ENCODE results near the gene DCAF5. TPM values are rescaled to one million over a fixed set of nuclear protein-coding genes. Genes with fewer than 3 reads are reported as not detected.
A peak's percentile ranks its signal among the peaks of the same experiment; 100 is the strongest.

Gene DCAF5
- total RNA-seq, 1 experiment from 2014 or later, result 45.5 TPM

DNA sequence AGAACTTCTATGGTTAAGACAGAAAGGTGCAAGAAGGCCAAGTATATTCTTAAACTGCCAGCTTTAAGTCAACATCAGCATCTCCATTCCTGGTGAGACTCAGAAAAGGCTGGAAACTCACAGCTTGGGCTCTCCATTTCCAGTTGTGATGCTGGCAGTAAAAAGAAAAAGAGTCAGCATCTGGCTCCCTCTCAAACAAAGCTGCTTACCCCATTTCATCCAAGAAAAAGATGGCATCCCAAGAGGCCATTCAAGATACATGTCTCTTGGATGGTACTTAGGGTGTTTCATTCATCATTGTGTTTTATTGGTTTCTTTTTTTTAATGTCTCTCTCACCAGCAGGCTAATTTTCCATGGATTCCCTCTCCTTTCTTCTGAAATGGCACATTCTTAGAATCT is 61.9 kb downstream of the DCAF5 start:
- Histone ChIP-seq H3K4me2 (ENCODE audit: low read depth, low read length, poor library complexity, severe bottlenecking) (no peak overlapping the region), H3K9ac (ENCODE audit: low read length) (no peak overlapping the region), H4K20me1 (ENCODE audit: insufficient read depth, low read depth, low read length) (no peaks in the 10 kb centered on the region), H3K9me2 (replicated peaks; ENCODE audit: insufficient read depth, low read length) (no peaks in the 10 kb centered on the region), H3K9me3 (ENCODE audit: low read length) (no peaks in the 10 kb centered on the region), H3K79me2 (ENCODE audit: low read length) (peaks cover 9% of the 10 kb centered on the region; the same call in 1 of the 2 replicates), H3K36me3 (ENCODE audit: insufficient read depth, low read length) (peaks cover 16% of the 10 kb centered on the region; the same call in 1 of the 2 replicates), H3K27me3 (ENCODE audit: low read length) (no peaks in the 10 kb centered on the region), H3K27ac (ENCODE audit: low read length) (no peak overlapping the region), H3K4me1 (ENCODE audit: low read length) (no peaks in the 10 kb centered on the region), H2AFZ (ENCODE audit: low read length) (no peak overlapping the region), H3K4me3 (ENCODE audit: low read length) (no peak overlapping the region)
- DNase-seq, result no peak

DNA sequence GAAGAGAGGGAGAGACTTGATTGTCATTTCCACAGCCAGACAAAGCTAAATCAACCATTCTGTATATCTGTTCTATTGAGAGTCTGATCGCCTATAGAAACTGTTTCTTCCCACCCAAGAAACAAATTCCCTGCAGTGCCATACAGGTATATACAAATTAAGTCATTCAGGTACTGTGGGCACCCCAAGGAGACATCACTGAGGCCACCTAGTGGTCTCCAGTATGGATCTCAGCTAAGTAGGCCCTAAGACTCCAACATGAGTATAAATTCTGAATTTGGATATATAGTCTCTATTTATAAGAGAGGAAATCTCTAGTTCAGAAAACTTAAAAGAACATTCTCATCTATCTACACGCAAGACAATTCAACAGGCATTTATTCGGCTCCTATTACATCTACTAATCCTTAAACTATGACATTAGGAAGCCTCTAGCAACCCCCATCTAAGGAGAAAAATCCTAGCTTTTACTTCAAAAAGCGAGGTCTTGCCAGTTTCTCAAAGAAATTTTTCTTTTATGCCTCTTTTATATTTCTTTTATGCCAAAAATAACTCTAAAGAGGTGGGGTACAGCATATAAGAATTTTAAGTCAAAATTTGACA is 62.6 kb downstream of the DCAF5 start:
- H4K20me1 ChIP-seq (ENCODE audit: insufficient read depth, low read depth, low read length), result no peaks in the 10 kb centered on the region
- H3K4me1 ChIP-seq (ENCODE audit: low read length), result no peaks in the 10 kb centered on the region
- no peak overlapping the region for H3K9ac ChIP-seq (ENCODE audit: low read length)
- H3K9me2 ChIP-seq (replicated peaks; ENCODE audit: insufficient read depth, low read length), result no peaks in the 10 kb centered on the region
- no peak overlapping the region for H3K27ac ChIP-seq (ENCODE audit: low read length)
- H3K79me2 ChIP-seq (ENCODE audit: low read length), result 0 out of 2 replicates have a peak, but pooled peaks cover 8% of the 10 kb centered on the region
- no peaks in the 10 kb centered on the region for H3K9me3 ChIP-seq (ENCODE audit: low read length)
- H3K27me3 ChIP-seq (ENCODE audit: low read length), result no peaks in the 10 kb centered on the region
- no peak overlapping the region for H3K4me3 ChIP-seq (ENCODE audit: low read length)
- no peak overlapping the region for H2AFZ ChIP-seq (ENCODE audit: low read length)
- peak; percentile 75 for DNase-seq
- no peak overlapping the region for H3K4me2 ChIP-seq (ENCODE audit: low read depth, low read length, poor library complexity, severe bottlenecking)
- H3K36me3 ChIP-seq (ENCODE audit: insufficient read depth, low read length), result peaks cover 16% of the 10 kb centered on the region; the same call in 1 of the 2 replicates

DNA sequence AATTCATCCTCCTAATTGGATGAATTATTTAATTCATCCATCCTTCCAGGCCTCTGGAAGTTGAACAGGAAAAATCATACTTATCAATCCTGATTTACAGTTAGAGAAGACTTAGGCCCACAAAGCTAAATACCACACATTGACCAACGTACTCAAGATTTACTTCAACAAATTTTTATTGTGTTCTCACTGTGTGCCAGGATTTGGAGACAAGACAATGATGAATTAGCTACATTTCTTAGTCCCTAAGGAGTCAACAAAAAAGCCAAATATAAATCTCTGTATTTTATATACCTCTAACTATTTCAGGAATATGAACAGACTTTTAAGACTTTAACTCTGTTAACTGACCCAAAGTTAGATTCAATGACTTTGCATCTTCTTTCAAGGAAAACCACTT is 63.9 kb downstream of the DCAF5 start:
- H3K36me3 ChIP-seq (ENCODE audit: insufficient read depth, low read length), result peaks cover 16% of the 10 kb centered on the region; the same call in 1 of the 2 replicates
- H3K4me1 ChIP-seq (ENCODE audit: low read length), result no peaks in the 10 kb centered on the region
- H3K9me3 ChIP-seq (ENCODE audit: low read length), result no peaks in the 10 kb centered on the region
- no peak overlapping the region for H3K4me2 ChIP-seq (ENCODE audit: low read depth, low read length, poor library complexity, severe bottlenecking)
- H4K20me1 ChIP-seq (ENCODE audit: insufficient read depth, low read depth, low read length), result no peaks in the 10 kb centered on the region
- no peak overlapping the region for H3K4me3 ChIP-seq (ENCODE audit: low read length)
- H3K79me2 ChIP-seq (ENCODE audit: low read length), result 0 out of 2 replicates have a peak, but pooled peaks cover 4% of the 10 kb centered on the region
- H2AFZ ChIP-seq (ENCODE audit: low read length), result no peak overlapping the region
- H3K27me3 ChIP-seq (ENCODE audit: low read length), result no peaks in the 10 kb centered on the region
- no peaks in the 10 kb centered on the region for H3K9me2 ChIP-seq (replicated peaks; ENCODE audit: insufficient read depth, low read length)
- H3K9ac ChIP-seq (ENCODE audit: low read length), result no peak overlapping the region
- no peak for DNase-seq
- H3K27ac ChIP-seq (ENCODE audit: low read length), result no peak overlapping the region

DNA sequence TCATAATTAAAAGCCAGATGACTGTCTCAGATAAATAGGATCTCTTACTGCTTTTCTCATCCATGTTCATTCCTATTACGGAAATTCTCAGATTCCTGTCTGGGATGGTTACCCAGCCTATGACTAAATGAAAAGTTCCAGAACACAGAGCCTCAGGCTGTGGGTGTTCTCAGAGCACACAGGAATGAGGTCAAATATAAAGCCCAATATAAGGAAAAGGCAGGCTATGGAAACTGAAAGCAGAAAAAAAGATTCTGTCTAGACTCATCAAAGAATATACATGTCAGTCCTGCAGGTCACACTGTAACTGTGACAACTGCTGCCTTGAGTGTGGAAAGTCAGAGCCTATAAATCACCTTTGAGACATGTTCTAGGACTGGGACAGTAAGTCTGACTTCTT is 64.3 kb downstream of the DCAF5 start:
- Histone ChIP-seq H3K4me2 (ENCODE audit: low read depth, low read length, poor library complexity, severe bottlenecking) (no peak overlapping the region), H3K27ac (ENCODE audit: low read length) (no peak overlapping the region), H3K36me3 (ENCODE audit: insufficient read depth, low read length) (peaks cover 16% of the 10 kb centered on the region; the same call in 1 of the 2 replicates), H3K9ac (ENCODE audit: low read length) (no peak overlapping the region), H3K27me3 (ENCODE audit: low read length) (no peaks in the 10 kb centered on the region), H2AFZ (ENCODE audit: low read length) (no peak overlapping the region), H4K20me1 (ENCODE audit: insufficient read depth, low read depth, low read length) (no peaks in the 10 kb centered on the region), H3K4me1 (ENCODE audit: low read length) (no peaks in the 10 kb centered on the region), H3K9me2 (replicated peaks; ENCODE audit: insufficient read depth, low read length) (no peaks in the 10 kb centered on the region), H3K9me3 (ENCODE audit: low read length) (no peaks in the 10 kb centered on the region), H3K79me2 (ENCODE audit: low read length) (0 out of 2 replicates have a peak, but pooled peaks cover 4% of the 10 kb centered on the region), H3K4me3 (ENCODE audit: low read length) (no peak overlapping the region)
- DNase-seq, result no peak

DNA sequence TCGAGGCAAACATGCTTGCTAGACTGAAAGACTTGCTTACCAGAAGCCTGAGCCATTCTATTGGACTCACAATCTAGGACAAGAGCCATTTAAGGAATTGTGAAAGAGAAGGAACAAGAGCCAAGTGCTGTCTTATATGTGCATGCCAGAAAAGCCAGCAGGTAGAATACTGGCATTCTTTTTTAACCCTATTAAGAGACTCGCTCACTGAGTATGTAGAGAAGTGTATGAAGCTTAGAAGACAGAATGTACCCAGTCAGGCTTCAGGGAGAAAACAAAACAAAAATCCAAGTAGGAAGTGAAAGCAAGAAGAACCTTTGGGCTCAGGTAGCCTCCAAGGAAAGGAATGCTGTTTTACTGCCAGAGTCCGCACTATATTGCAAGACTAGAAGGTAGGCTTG is 65.9 kb downstream of the DCAF5 start:
- H4K20me1 ChIP-seq (ENCODE audit: insufficient read depth, low read depth, low read length), result no peaks in the 10 kb centered on the region
- no peak overlapping the region for H2AFZ ChIP-seq (ENCODE audit: low read length)
- no peak overlapping the region for H3K4me3 ChIP-seq (ENCODE audit: low read length)
- H3K9ac ChIP-seq (ENCODE audit: low read length), result no peak overlapping the region
- no peak for DNase-seq
- peaks cover 19% of the 10 kb centered on the region; the same call in 1 of the 2 replicates for H3K36me3 ChIP-seq (ENCODE audit: insufficient read depth, low read length)
- H3K9me3 ChIP-seq (ENCODE audit: low read length), result no peaks in the 10 kb centered on the region
- no peak overlapping the region for H3K27ac ChIP-seq (ENCODE audit: low read length)
- H3K4me1 ChIP-seq (ENCODE audit: low read length), result no peaks in the 10 kb centered on the region
- no peak overlapping the region for H3K4me2 ChIP-seq (ENCODE audit: low read depth, low read length, poor library complexity, severe bottlenecking)
- no peaks in the 10 kb centered on the region for H3K27me3 ChIP-seq (ENCODE audit: low read length)
- no peaks in the 10 kb centered on the region for H3K9me2 ChIP-seq (replicated peaks; ENCODE audit: insufficient read depth, low read length)
- 0 out of 2 replicates have a peak, but pooled peaks cover 4% of the 10 kb centered on the region for H3K79me2 ChIP-seq (ENCODE audit: low read length)

DNA sequence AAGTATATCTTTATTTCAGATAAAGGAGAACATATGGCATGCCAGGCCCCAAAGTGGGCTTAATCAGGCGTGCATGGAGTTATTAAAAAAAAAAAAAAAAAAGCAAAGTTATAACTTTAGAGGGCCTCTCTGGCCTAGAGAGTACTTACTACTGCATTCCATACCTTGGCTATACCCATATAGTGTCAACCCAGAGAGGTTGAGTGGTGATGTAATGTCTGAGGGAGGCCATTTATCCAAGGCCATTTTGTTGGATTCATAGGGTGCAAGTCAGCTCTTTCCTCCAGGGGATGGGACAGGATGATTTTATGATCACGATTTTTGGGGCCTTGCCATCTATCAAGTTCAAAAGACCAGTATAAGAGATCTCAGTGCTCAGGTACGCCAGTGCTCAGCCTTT is 66.4 kb downstream of the DCAF5 start:
- Histone ChIP-seq H4K20me1 (ENCODE audit: insufficient read depth, low read depth, low read length) (no peaks in the 10 kb centered on the region), H3K9me2 (replicated peaks; ENCODE audit: insufficient read depth, low read length) (no peaks in the 10 kb centered on the region), H3K4me2 (ENCODE audit: low read depth, low read length, poor library complexity, severe bottlenecking) (no peak overlapping the region), H3K9me3 (ENCODE audit: low read length) (no peaks in the 10 kb centered on the region), H3K4me1 (ENCODE audit: low read length) (no peaks in the 10 kb centered on the region), H3K27me3 (ENCODE audit: low read length) (no peaks in the 10 kb centered on the region), H2AFZ (ENCODE audit: low read length) (no peak overlapping the region), H3K27ac (ENCODE audit: low read length) (no peak overlapping the region), H3K79me2 (ENCODE audit: low read length) (0 out of 2 replicates have a peak, but pooled peaks cover 4% of the 10 kb centered on the region), H3K4me3 (ENCODE audit: low read length) (no peak overlapping the region), H3K36me3 (ENCODE audit: insufficient read depth, low read length) (peaks cover 22% of the 10 kb centered on the region; the same call in 1 of the 2 replicates), H3K9ac (ENCODE audit: low read length) (no peak overlapping the region)
- DNase-seq, result no peak

DNA sequence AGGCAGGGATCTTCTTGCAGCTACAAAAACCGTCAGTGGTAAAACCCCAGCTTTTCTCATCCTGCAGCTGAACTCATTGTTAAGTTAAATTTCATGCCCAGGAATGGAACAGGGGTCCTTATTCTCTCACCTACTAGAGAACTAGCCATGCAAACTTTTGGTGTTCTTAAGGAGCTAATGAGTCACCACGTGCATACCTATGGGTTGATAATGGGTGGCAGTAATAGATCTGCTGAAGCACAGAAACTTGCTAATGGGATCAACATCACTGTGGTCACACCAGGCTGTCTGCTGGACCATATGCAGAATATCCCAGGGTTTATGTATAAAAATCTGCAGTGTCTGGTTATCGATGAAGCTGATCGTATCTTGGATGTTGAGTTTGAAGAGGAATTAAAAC is 68.9 kb downstream of the DCAF5 start:
- Histone ChIP-seq H3K9ac (ENCODE audit: low read length) (no peak overlapping the region), H3K4me1 (ENCODE audit: low read length) (no peaks in the 10 kb centered on the region), H4K20me1 (ENCODE audit: insufficient read depth, low read depth, low read length) (no peaks in the 10 kb centered on the region), H3K79me2 (ENCODE audit: low read length) (peaks cover 4% of the 10 kb centered on the region; the same call in 1 of the 2 replicates), H3K36me3 (ENCODE audit: insufficient read depth, low read length) (peaks cover 6% of the 10 kb centered on the region; the same call in 1 of the 2 replicates), H3K4me2 (ENCODE audit: low read depth, low read length, poor library complexity, severe bottlenecking) (no peak overlapping the region), H3K9me2 (replicated peaks; ENCODE audit: insufficient read depth, low read length) (no peaks in the 10 kb centered on the region), H3K27me3 (ENCODE audit: low read length) (no peaks in the 10 kb centered on the region), H3K4me3 (ENCODE audit: low read length) (no peak overlapping the region), H2AFZ (ENCODE audit: low read length) (no peak overlapping the region), H3K9me3 (ENCODE audit: low read length) (no peaks in the 10 kb centered on the region), H3K27ac (ENCODE audit: low read length) (no peak overlapping the region)
- no peak for DNase-seq

DNA sequence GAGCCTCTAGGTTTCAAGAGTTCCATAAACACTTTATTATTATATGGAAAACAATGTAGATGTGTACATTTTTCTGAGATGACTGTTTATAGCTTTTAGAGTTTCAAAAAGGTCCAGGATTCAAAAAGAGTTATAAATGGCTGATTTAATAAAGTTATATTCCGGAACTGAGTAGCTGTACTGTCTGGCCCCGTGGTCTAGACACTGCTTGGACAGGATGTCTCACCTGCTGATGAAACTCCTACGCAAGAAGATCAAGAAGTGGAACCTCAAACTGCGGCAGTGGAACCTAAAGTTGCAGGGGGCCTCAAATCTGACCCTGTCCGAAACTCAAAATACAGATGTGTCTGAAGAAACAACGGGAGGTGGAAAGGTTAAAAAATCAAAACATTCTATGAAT is 69.7 kb downstream of the DCAF5 start:
- Histone ChIP-seq H3K79me2 (ENCODE audit: low read length) (peaks cover 10% of the 10 kb centered on the region), H3K9me2 (replicated peaks; ENCODE audit: insufficient read depth, low read length) (no peaks in the 10 kb centered on the region), H3K4me3 (ENCODE audit: low read length) (no peak overlapping the region), H3K4me1 (ENCODE audit: low read length) (no peaks in the 10 kb centered on the region), H3K9me3 (ENCODE audit: low read length) (no peaks in the 10 kb centered on the region), H4K20me1 (ENCODE audit: insufficient read depth, low read depth, low read length) (no peaks in the 10 kb centered on the region), H3K9ac (ENCODE audit: low read length) (no peak overlapping the region), H3K27me3 (ENCODE audit: low read length) (no peaks in the 10 kb centered on the region), H2AFZ (ENCODE audit: low read length) (no peak overlapping the region), H3K4me2 (ENCODE audit: low read depth, low read length, poor library complexity, severe bottlenecking) (no peak overlapping the region), H3K36me3 (ENCODE audit: insufficient read depth, low read length) (peaks cover 6% of the 10 kb centered on the region; the same call in 1 of the 2 replicates), H3K27ac (ENCODE audit: low read length) (no peak overlapping the region)
- DNase-seq, result no peak

All from Karpas-422 (cell line).